Measurements from ENCODE around the gene SNX33.

- no peak for TF ChIP-seq EZH2 (IDR thresholded peaks at IDR 0.05; ENCODE audit: low read length, unreplicated experiment)
- no peak for TF ChIP-seq CTCF (conservative IDR thresholded peaks at IDR 0.05; ENCODE audit: low read depth, low read length)
Observed at GRCh38 chr15:75684648-75685047, 36.9 kb downstream of the SNX33 start.

All from PC-3 (cell line).